Stimulated activated CD4-positive, alpha-beta T cell treated with anti-CD3 and anti-CD28 coated beads, Interleukin-12 subunit alpha, Interleukin-12 subunit beta, amount 100 ng/mL, for 4 hours (primary cell): ENCODE data around the gene CD82.

Experiments used
- DNase-seq: peaks from one replicate; pipeline ENCODE4 v3.0.0-alpha.2; 2020

Gene CD82

GRCh38 chr11:44605068-44605708 lies 39.7 kb downstream of the CD82 start:
- no peak for DNase-seq

- no peak for DNase-seq
These were observed 40.5 kb downstream of the CD82 start for GRCh38 chr11:44605965-44606364.

- no peak for DNase-seq
These were observed 41.0 kb downstream of the CD82 start for GRCh38 chr11:44606472-44606871.

- peak; percentile 21 for DNase-seq
These were observed 42.0 kb downstream of the CD82 start for GRCh38 chr11:44607319-44607962.

GRCh38 chr11:44607987-44608386 lies 42.5 kb downstream of the CD82 start:
- no peak for DNase-seq

- DNase-seq = no peak
These were observed 43.2 kb downstream of the CD82 start for GRCh38 chr11:44608651-44608990.

- no peak for DNase-seq
These were observed 43.7 kb downstream of the CD82 start for GRCh38 chr11:44608991-44609782.

- DNase-seq = no peak
These were observed 44.3 kb downstream of the CD82 start for GRCh38 chr11:44609783-44610155.

GRCh38 chr11:44610186-44610955 lies 44.9 kb downstream of the CD82 start:
- no peak for DNase-seq

GRCh38 chr11:44611088-44611487 lies 45.6 kb downstream of the CD82 start:
- DNase-seq = no peak

GRCh38 chr11:44611687-44612434 lies 46.4 kb downstream of the CD82 start:
- peak; percentile 58 for DNase-seq

GRCh38 chr11:44613153-44613552 lies 47.7 kb downstream of the CD82 start:
- DNase-seq = no peak

- DNase-seq = no peak
These were observed 48.9 kb downstream of the CD82 start for GRCh38 chr11:44614281-44614775.

- no peak for DNase-seq
These were observed 49.7 kb downstream of the CD82 start for GRCh38 chr11:44615041-44615755.

- DNase-seq = no peak
These were observed 50.7 kb downstream of the CD82 start for GRCh38 chr11:44615913-44616791.

- DNase-seq = no peak
These were observed 52.4 kb downstream of the CD82 start for GRCh38 chr11:44617671-44618461.

GRCh38 chr11:44618561-44619425 lies 53.3 kb downstream of the CD82 start:
- DNase-seq = no peak

- DNase-seq = no peak
These were observed 54.9 kb downstream of the CD82 start for GRCh38 chr11:44620328-44620725.

- peak; percentile 55 for DNase-seq
These were observed 55.7 kb downstream of the CD82 start for GRCh38 chr11:44621140-44621681.
